HepG2 (cell line): ENCODE measurements around the gene CNTN5. TPM values are rescaled to one million over a fixed set of nuclear protein-coding genes. Genes with fewer than 3 reads are reported as not detected.

Experiments
- ATAC-seq: fragments of 200-7000 bp; cut with Tn5 transposase; 3 replicates; pipeline ENCODE4 v1.9.1; 2020; ENCODE audit warnings: mild to moderate bottlenecking, moderate library complexity
- BruUV-seq: library from RNA; stranded (reverse); fragments of 400-500 nt; replicated peaks from 2 replicates; lab custom pipeline; 2021; lab: Mats Ljungman, UMichigan
- CTCF ChIA-PET: fragments of 300-600 bp; formaldehyde crosslinking; extraction: SDS; loops from one replicate; lab custom pipeline; 2021; ENCODE audit warnings: low total read pairs, inconsistent platforms, low intra/inter-chr PET ratio; lab: Yijun Ruan, JAX
- POLR2A ChIA-PET: fragments of 350-600 bp; sonication (Branson Sonifier 250); formaldehyde crosslinking; loops from one replicate; lab custom pipeline; 2020; ENCODE audit warnings: antibody characterized with exemption, inconsistent platforms; lab: Yijun Ruan, JAX
- DNase-seq: peaks from one replicate; pipeline ENCODE4 v3.0.0-alpha.2; 2015; ENCODE audit warnings: low spot score
- FAIRE-seq: peaks from 3 replicates; lab custom pipeline; 2011; peaks lifted over from hg19 to GRCh38; lab: Jason Lieb, UNC
- H2AFZ ChIP-seq: one replicate; pipeline ENCODE4 v1.6.1; 2011; ENCODE audit warnings: low read length, inconsistent platforms
- H3K27ac ChIP-seq: fragments of 300-600 bp; 3 replicates; pipeline ENCODE4 v1.8.0; 2011; ENCODE audit warnings: mixed run types, mild to moderate bottlenecking, mixed read lengths, low read length, inconsistent platforms; ENCODE audit not compliant: insufficient read depth; ENCODE audit errors: extremely low read length
- H3K27me3 ChIP-seq, 2 experiments: fragments of 200-600 bp in 1 of 2; 2 replicates in 1 of 2; 3 replicates in 1 of 2; pipeline versions ENCODE4 v1.6.0 to v1.8.0; 2011; ENCODE audit warnings: low read length in 2 of 2, mild to moderate bottlenecking in 2 of 2, moderate library complexity in 2 of 2, inconsistent platforms in 1 of 2; ENCODE audit not compliant: insufficient read depth in 2 of 2, control insufficient read depth in 1 of 2
- H3K36me3 ChIP-seq, 2 experiments: fragments of 200-600 bp in 1 of 2; replicated peaks in 1 of 2; 2 replicates in 1 of 2; 3 replicates in 1 of 2; pipeline versions ENCODE4 v1.5.1 to v1.8.0; 2011; ENCODE audit warnings: low read length in 2 of 2, inconsistent platforms in 1 of 2; ENCODE audit not compliant: insufficient read depth in 2 of 2, control insufficient read depth in 1 of 2
- H3K4me1 ChIP-seq: 2 replicates; pipeline ENCODE4 v1.5.1; 2012; ENCODE audit warnings: low read length, inconsistent platforms; ENCODE audit not compliant: insufficient read depth
- H3K4me2 ChIP-seq: 2 replicates; pipeline ENCODE4 v1.6.0; 2011; ENCODE audit warnings: low read depth, low read length, inconsistent platforms
- H3K4me3 ChIP-seq, 3 experiments: fragments of 200-600 bp in 1 of 3; sonication (generic), shearing (Covaris generic) in 1 of 3; replicated peaks in 1 of 3; 2 replicates each; pipeline ENCODE4 v1.5.1; 2011 to 2016; ENCODE audit warnings: low read length in 3 of 3, inconsistent platforms in 2 of 3, low read depth in 2 of 3, mild to moderate bottlenecking in 2 of 3, control low read depth in 1 of 3, mixed read lengths in 1 of 3; ENCODE audit not compliant: insufficient read depth in 1 of 3
- H3K79me2 ChIP-seq: one replicate; pipeline ENCODE4 v1.6.1; 2011; ENCODE audit warnings: low read length, inconsistent platforms; ENCODE audit not compliant: insufficient read depth
- H3K9ac ChIP-seq: 2 replicates; pipeline ENCODE4 v1.6.0; 2011; ENCODE audit warnings: mild to moderate bottlenecking, low read depth, low read length, inconsistent platforms; ENCODE audit not compliant: insufficient read depth
- H3K9me3 ChIP-seq: 2 replicates; pipeline ENCODE4 v1.5.1; 2012; ENCODE audit warnings: mild to moderate bottlenecking, low read length
- H4K20me1 ChIP-seq: 2 replicates; pipeline ENCODE4 v1.6.0; 2011; ENCODE audit warnings: inconsistent platforms, mild to moderate bottlenecking, low read length, moderate library complexity; ENCODE audit not compliant: insufficient read depth
- BHLHE40 ChIP-seq: IDR thresholded peaks from 2 replicates; pipeline ENCODE4 v1.6.1; 2011; ENCODE audit warnings: low read length, improper control_type of control experiment
- GRHL1 ChIP-seq: sonication (generic); formaldehyde crosslinking; conservative IDR thresholded peaks from 2 replicates; pipeline ENCODE4 v1.8.0; 2022; ENCODE audit warnings: missing genetic modification reagents
- HMG20A ChIP-seq: IDR thresholded peaks from 2 replicates; pipeline ENCODE4 v1.6.1; 2016; ENCODE audit warnings: borderline replicate concordance
- HMGXB3 ChIP-seq: sonication (generic); formaldehyde crosslinking; IDR thresholded peaks from 2 replicates; pipeline ENCODE4 v1.4.0; 2020; ENCODE audit warnings: missing genetic modification reagents, borderline replicate concordance
- HNRNPLL ChIP-seq: fragments of 200-400 bp; formaldehyde crosslinking; IDR thresholded peaks from 2 replicates; pipeline ENCODE4 v1.6.1; 2017; ENCODE audit warnings: mild to moderate bottlenecking, low read depth, low read length; ENCODE audit not compliant: poor library complexity, severe bottlenecking
- MBNL3 ChIP-seq: fragments of 250-450 bp; sonication (Bioruptor Pico); conservative IDR thresholded peaks from 2 replicates; pipeline ENCODE4 v1.8.0; 2022; ENCODE audit warnings: mild to moderate bottlenecking, inconsistent platforms
- PAF1 ChIP-seq: IDR thresholded peaks from 2 replicates; pipeline ENCODE4 v1.6.1; 2016; ENCODE audit warnings: missing genetic modification reagents, missing compliant biosample characterization
- PAXIP1 ChIP-seq: sonication (generic); formaldehyde crosslinking; conservative IDR thresholded peaks from 2 replicates; pipeline ENCODE4 v1.4.0; 2020; ENCODE audit warnings: mild to moderate bottlenecking, missing genetic modification reagents, moderate library complexity
- SIX4 ChIP-seq: sonication (generic); formaldehyde crosslinking; IDR thresholded peaks from 2 replicates; pipeline ENCODE4 v1.4.0; 2020; ENCODE audit warnings: missing genetic modification reagents
- SMARCC2 ChIP-seq: fragments of 450-650 bp; IDR thresholded peaks from 2 replicates; pipeline ENCODE4 v1.6.1; 2017; ENCODE audit warnings: antibody characterized with exemption, mild to moderate bottlenecking
- TFDP1 ChIP-seq: IDR thresholded peaks from 2 replicates; pipeline ENCODE4 v1.6.1; 2016; ENCODE audit warnings: missing compliant biosample characterization, missing genetic modification reagents, borderline replicate concordance
- ZBTB7A ChIP-seq: sonication (generic); formaldehyde crosslinking; IDR thresholded peaks from 2 replicates; pipeline ENCODE4 v1.8.0; 2022; ENCODE audit warnings: mild to moderate bottlenecking, missing genetic modification reagents
- ZNF329 ChIP-seq: sonication (generic); formaldehyde crosslinking; IDR thresholded peaks from 2 replicates; pipeline ENCODE4 v1.9.0; 2021; ENCODE audit warnings: low read depth, mild to moderate bottlenecking, missing genetic modification reagents
- in situ Hi-C: cut with HindIII; loops from 2 replicates; pipeline ENCODE4 v1.10.0; 2017; ENCODE audit warnings: low pct_unique_long_range_greater_than_20kb; ENCODE audit not compliant: extremely low pct_ligation_motif_present
- intact Hi-C: fragments of 100-400 bp; cut with micrococcal nuclease; formaldehyde crosslinking; loops from one replicate; pipeline ENCODE4 v1.10.0; 2022; ENCODE audit not compliant: unreplicated experiment
- polyA plus RNA-seq, 8 experiments: library from polyadenylated mRNA; depleted of rRNA in 3 of 8; stranded (reverse) in 7 of 8; unstranded in 1 of 8; fragments of >200 nt; fragmentation: Illumina TruSeq in 4 of 8; extraction: Trizol in 4 of 8; gene quantifications; 2 replicates each; pipeline versions ENCODE4 v1.2.1 to v1.2.3, GENCODE V29; 2011 to 2016; ENCODE audit warnings: low read depth in 4 of 8, missing spikeins in 1 of 8, mixed read lengths in 1 of 8; ENCODE audit not compliant: insufficient read depth in 1 of 8
- total RNA-seq, 5 experiments: library from RNA; depleted of rRNA; stranded (reverse); fragments of >200 nt; fragmentation: Illumina TruSeq; extraction: Trizol; gene quantifications; 2 replicates each; pipeline ENCODE4 v1.2.3, GENCODE V29; 2016; ENCODE audit warnings: low read depth in 1 of 5

CNTN5 gene
- total and polyA plus RNA-seq, 2 of the 13 experiments (the other 11 are each of a cell fraction or from before 2014, with no cell fraction given) = not detected

- no peak for TF ChIP-seq HMGXB3 (CRISPR knock-in tag)
- TF ChIP-seq BHLHE40 = no peak
- no peak for TF ChIP-seq SIX4 (CRISPR knock-in tag)
- no peak for TF ChIP-seq SMARCC2
These were observed 911.9 kb downstream of the CNTN5 start (continued) for GRCh38 chr11:99932684-99933083.

- Histone ChIP-seq H3K27ac (no peak overlapping the region), H3K27me3 (no peaks in the 10 kb centered on the region), H2AFZ (no peak overlapping the region), H3K4me3 (no peak overlapping the region), H3K36me3 (no peaks in the 10 kb centered on the region), H4K20me1 (no peaks in the 10 kb centered on the region), H3K4me1 (no peaks in the 10 kb centered on the region), H3K79me2 (no peaks in the 10 kb centered on the region), H3K9me3 (peaks cover 15% of the 10 kb centered on the region), H3K9ac (no peak overlapping the region), H3K4me2 (no peak overlapping the region)
- FAIRE-seq (no peak), DNase-seq (no peak), ATAC-seq (no peak)
- in situ Hi-C loops (no loop called here), intact Hi-C loops (no loop called here)
- CTCF ChIA-PET = no interaction called here
- POLR2A ChIA-PET = no interaction called here
- no TSS peak for BruUV-seq
- TF ChIP-seq PAXIP1 (CRISPR knock-in tag) = no peak
- TF ChIP-seq HMG20A = no peak
- no peak for TF ChIP-seq ZNF329 (CRISPR knock-in tag)
- no peak for TF ChIP-seq PAF1 (CRISPR knock-in tag)
- TF ChIP-seq TFDP1 (CRISPR knock-in tag) = no peak
- no peak for TF ChIP-seq ZBTB7A (CRISPR knock-in tag)
- no peak for TF ChIP-seq MBNL3 (CRISPR knock-in tag)
- no peak for TF ChIP-seq GRHL1 (CRISPR knock-in tag)
- no peak for TF ChIP-seq HNRNPLL
These were observed 913.3 kb downstream of the CNTN5 start for GRCh38 chr11:99934008-99934407.
